A549 (cell line): Measurements from ENCODE around the gene MAMSTR.
"Not testable (repeated sequence)": the region's sequence is repeated elsewhere in the genome, so short reads cannot be mapped to it uniquely, and the experiment has no call there.

Experiments used
- CBX8 ChIP-seq: fragments of 200-600 bp; sonication (generic); IDR thresholded peaks from 2 replicates; pipeline ENCODE4 v1.6.1; 2016
- EP300 ChIP-seq, 2 experiments: fragments of >200 bp; sonication (Bioruptor Twin); formaldehyde crosslinking; IDR thresholded peaks; 2 replicates in 1 of 2; 3 replicates in 1 of 2; pipeline ENCODE4 v1.6.1; 2016 to 2017
- HDAC2 ChIP-seq: fragments of 200-600 bp; sonication (generic); IDR thresholded peaks from 2 replicates; pipeline ENCODE4 v1.6.1; 2016
- HOXB13 ChIP-seq: fragments of 250-450 bp; sonication (Bioruptor Pico); IDR thresholded peaks from 2 replicates; pipeline ENCODE4 v1.5.0; 2020; ENCODE audit warnings: low read depth, mild to moderate bottlenecking, moderate library complexity
- MAFK ChIP-seq: fragments of 450-650 bp; IDR thresholded peaks from 2 replicates; pipeline ENCODE4 v1.6.1; 2014; ENCODE audit not compliant: partially characterized antibody
- MAZ ChIP-seq: fragments of 150-350 bp; IDR thresholded peaks from 2 replicates; pipeline ENCODE4 v1.6.1; 2014; ENCODE audit warnings: antibody characterized with exemption, low read depth, low read length, borderline replicate concordance
- POLR2A ChIP-seq: IDR thresholded peaks from 2 replicates; pipeline ENCODE4 v1.6.1; 2012; ENCODE audit warnings: mild to moderate bottlenecking, low read length
- RAD21 ChIP-seq, 2 experiments: fragments of >200 bp in 1 of 2; sonication (Bioruptor Twin) in 1 of 2; formaldehyde crosslinking in 1 of 2; IDR thresholded peaks in 1 of 2; conservative IDR thresholded peaks in 1 of 2; 2 replicates in 1 of 2; 3 replicates in 1 of 2; pipeline ENCODE4 v1.6.1; 2012 to 2018; ENCODE audit warnings: inconsistent platforms in 1 of 2
- RNF2 ChIP-seq: fragments of 200-600 bp; sonication (generic); IDR thresholded peaks from 2 replicates; pipeline ENCODE4 v1.6.1; 2016; ENCODE audit warnings: low read depth, mild to moderate bottlenecking, antibody characterized with exemption, moderate library complexity, borderline replicate concordance
- SMC3 ChIP-seq: fragments of >200 bp; sonication (Bioruptor Twin); formaldehyde crosslinking; IDR thresholded peaks from 3 replicates; pipeline ENCODE4 v1.6.1; 2018; ENCODE audit warnings: inconsistent platforms
- TF ChIP-seq, protein P1 (sequence below): fragments of >200 bp; sonication (Bioruptor Twin); formaldehyde crosslinking; IDR thresholded peaks from 3 replicates; pipeline ENCODE4 v1.5.1; 2016
- TF ChIP-seq, protein P2 (sequence below): fragments of 250-450 bp; sonication (Bioruptor Pico); IDR thresholded peaks from 2 replicates; pipeline ENCODE4 v1.5.0; 2021; ENCODE audit warnings: mild to moderate bottlenecking, moderate library complexity, borderline replicate concordance

DNA sequence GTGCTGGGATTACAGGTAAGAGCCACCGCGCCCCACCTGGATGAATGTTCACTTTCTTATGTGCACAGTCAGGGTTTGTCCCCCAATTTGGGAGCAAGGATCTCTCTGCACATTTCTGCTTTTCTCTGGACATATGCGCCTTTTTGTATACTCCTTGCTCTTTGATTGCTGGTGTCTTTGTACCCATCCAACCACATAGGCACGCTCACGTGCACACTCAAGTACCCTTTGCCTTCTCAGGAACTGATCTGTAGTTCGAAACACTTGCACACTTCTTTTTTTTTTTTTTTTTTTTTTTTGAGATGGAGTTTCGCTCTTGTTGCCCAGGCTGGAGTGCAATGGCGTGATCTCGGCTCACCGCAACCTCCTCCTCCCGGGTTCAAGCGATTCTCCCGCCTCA, 1.4 kb downstream of the MAMSTR start:
- TF ChIP-seq MAFK; HDAC2; HOXB13; EP300 (IDR thresholded peaks at IDR 0.05); RNF2; RAD21 (conservative IDR thresholded peaks at IDR 0.05 in 1 of 2, IDR thresholded peaks at IDR 0.05 in 1 of 2); MAZ; POLR2A; CBX8; SMC3: not testable (repeated sequence)
- TF ChIP-seq, protein P1, sequence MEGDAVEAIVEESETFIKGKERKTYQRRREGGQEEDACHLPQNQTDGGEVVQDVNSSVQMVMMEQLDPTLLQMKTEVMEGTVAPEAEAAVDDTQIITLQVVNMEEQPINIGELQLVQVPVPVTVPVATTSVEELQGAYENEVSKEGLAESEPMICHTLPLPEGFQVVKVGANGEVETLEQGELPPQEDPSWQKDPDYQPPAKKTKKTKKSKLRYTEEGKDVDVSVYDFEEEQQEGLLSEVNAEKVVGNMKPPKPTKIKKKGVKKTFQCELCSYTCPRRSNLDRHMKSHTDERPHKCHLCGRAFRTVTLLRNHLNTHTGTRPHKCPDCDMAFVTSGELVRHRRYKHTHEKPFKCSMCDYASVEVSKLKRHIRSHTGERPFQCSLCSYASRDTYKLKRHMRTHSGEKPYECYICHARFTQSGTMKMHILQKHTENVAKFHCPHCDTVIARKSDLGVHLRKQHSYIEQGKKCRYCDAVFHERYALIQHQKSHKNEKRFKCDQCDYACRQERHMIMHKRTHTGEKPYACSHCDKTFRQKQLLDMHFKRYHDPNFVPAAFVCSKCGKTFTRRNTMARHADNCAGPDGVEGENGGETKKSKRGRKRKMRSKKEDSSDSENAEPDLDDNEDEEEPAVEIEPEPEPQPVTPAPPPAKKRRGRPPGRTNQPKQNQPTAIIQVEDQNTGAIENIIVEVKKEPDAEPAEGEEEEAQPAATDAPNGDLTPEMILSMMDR: not testable (repeated sequence)
- TF ChIP-seq, protein P2, sequence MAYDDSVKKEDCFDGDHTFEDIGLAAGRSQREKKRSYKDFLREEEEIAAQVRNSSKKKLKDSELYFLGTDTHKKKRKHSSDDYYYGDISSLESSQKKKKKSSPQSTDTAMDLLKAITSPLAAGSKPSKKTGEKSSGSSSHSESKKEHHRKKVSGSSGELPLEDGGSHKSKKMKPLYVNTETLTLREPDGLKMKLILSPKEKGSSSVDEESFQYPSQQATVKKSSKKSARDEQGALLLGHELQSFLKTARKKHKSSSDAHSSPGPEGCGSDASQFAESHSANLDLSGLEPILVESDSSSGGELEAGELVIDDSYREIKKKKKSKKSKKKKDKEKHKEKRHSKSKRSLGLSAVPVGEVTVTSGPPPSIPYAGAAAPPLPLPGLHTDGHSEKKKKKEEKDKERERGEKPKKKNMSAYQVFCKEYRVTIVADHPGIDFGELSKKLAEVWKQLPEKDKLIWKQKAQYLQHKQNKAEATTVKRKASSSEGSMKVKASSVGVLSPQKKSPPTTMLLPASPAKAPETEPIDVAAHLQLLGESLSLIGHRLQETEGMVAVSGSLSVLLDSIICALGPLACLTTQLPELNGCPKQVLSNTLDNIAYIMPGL (CRISPR knock-in tag): not testable (repeated sequence)
